SH-SY5Y (cell line): ENCODE measurements around the gene PRRT4.

Experiments used
- GATA2 ChIP-seq: IDR thresholded peaks from 2 replicates; pipeline ENCODE4 v1.6.1; 2011; ENCODE audit warnings: mild to moderate bottlenecking, low read depth, low read length
- GATA3 ChIP-seq: IDR thresholded peaks from 2 replicates; pipeline ENCODE4 v1.6.1; 2011; ENCODE audit warnings: low read depth, mild to moderate bottlenecking, low read length, moderate library complexity

DNA sequence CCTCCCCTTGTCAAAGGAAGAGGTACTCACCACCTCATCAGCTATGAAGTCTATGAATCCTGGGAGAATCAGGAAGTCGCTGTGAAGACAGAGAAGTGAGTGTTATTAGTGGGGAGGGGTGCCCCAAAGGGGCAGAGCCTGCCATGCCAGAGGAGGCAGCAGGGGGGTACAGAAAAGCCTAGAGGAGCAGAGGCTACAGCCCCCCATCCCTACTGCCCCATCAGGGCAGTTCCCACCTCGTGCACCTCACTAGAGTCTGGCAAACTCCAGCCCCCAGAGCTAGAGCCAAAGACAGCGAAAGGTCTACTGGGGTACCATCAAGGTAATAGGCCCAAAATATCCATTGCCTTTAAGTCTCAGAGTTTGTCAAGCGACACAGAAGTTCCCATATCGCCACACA, 42.2 kb upstream of the PRRT4 start:
- TF ChIP-seq GATA2 (no peak), GATA3 (no peak)
